Activated naive CD4-positive, alpha-beta T cell treated with anti-CD3 and anti-CD28 coated beads, Interleukin-2, amount 50 U/mL, for 24 hours (primary cell): ENCODE measurements around the gene ITGAE.
A peak's percentile ranks its signal among the peaks of the same experiment; 100 is the strongest.
"Not testable (repeated sequence)": the region's sequence is repeated elsewhere in the genome, so short reads cannot be mapped to it uniquely, and the experiment has no call there.

ENCODE experiments used
- H3K27ac Mint-ChIP-seq: one replicate; pipeline ENCODE4 v1.8.0; 2021; ENCODE audit warnings: mild to moderate bottlenecking, mixed read lengths
- H3K27me3 Mint-ChIP-seq: one replicate; pipeline ENCODE4 v1.8.0; 2021; ENCODE audit warnings: mixed read lengths
- H3K36me3 Mint-ChIP-seq: one replicate; pipeline ENCODE4 v1.8.0; 2021; ENCODE audit warnings: mixed read lengths
- H3K4me1 Mint-ChIP-seq: one replicate; pipeline ENCODE4 v1.8.0; 2021; ENCODE audit warnings: mixed read lengths
- H3K4me3 Mint-ChIP-seq: one replicate; pipeline ENCODE4 v1.8.0; 2021; ENCODE audit warnings: mild to moderate bottlenecking, mixed read lengths
- H3K9me3 Mint-ChIP-seq: one replicate; pipeline ENCODE4 v1.8.0; 2021; ENCODE audit warnings: mixed read lengths

ITGAE gene

GRCh38 chr17:3719265-3719664, 81.7 kb downstream of the ITGAE start:
- H3K9me3 Mint-ChIP-seq = no peaks in the 10 kb centered on the region
- no peaks in the 10 kb centered on the region for H3K27me3 Mint-ChIP-seq
- H3K4me3 Mint-ChIP-seq = no peak overlapping the region
- H3K36me3 Mint-ChIP-seq = peaks cover 11% of the 10 kb centered on the region
- peaks cover 31% of the 10 kb centered on the region for H3K4me1 Mint-ChIP-seq
- H3K27ac Mint-ChIP-seq = no peak overlapping the region

- Mint-ChIP-seq H3K4me3 (no peak overlapping the region), H3K36me3 (peaks cover 11% of the 10 kb centered on the region), H3K9me3 (no peaks in the 10 kb centered on the region), H3K27ac (peak overlapping the region; percentile 12), H3K27me3 (no peaks in the 10 kb centered on the region), H3K4me1 (peaks cover 31% of the 10 kb centered on the region)
These were observed 82.8 kb downstream of the ITGAE start for GRCh38 chr17:3718201-3718600.

- H3K36me3 Mint-ChIP-seq = peaks cover 16% of the 10 kb centered on the region
- peaks cover 33% of the 10 kb centered on the region for H3K4me1 Mint-ChIP-seq
- no peak overlapping the region for H3K4me3 Mint-ChIP-seq
- no peaks in the 10 kb centered on the region for H3K27me3 Mint-ChIP-seq
- peak overlapping the region; percentile 76 for H3K27ac Mint-ChIP-seq
- no peaks in the 10 kb centered on the region for H3K9me3 Mint-ChIP-seq
These were observed 85.7 kb downstream of the ITGAE start for GRCh38 chr17:3715296-3715695.

GRCh38 chr17:3712811-3713463, 88.1 kb downstream of the ITGAE start:
- Mint-ChIP-seq H3K27ac (no peak overlapping the region), H3K4me3 (no peak overlapping the region), H3K27me3 (no peaks in the 10 kb centered on the region), H3K9me3 (no peaks in the 10 kb centered on the region), H3K36me3 (peaks cover 16% of the 10 kb centered on the region), H3K4me1 (peaks cover 35% of the 10 kb centered on the region)

GRCh38 chr17:3710951-3711383, 90.0 kb downstream of the ITGAE start:
- no peaks in the 10 kb centered on the region for H3K9me3 Mint-ChIP-seq
- H3K4me3 Mint-ChIP-seq = peak overlapping the region; percentile 43
- H3K27ac Mint-ChIP-seq = peak overlapping the region; percentile 93
- H3K27me3 Mint-ChIP-seq = no peaks in the 10 kb centered on the region
- peaks cover 35% of the 10 kb centered on the region for H3K4me1 Mint-ChIP-seq
- H3K36me3 Mint-ChIP-seq = peaks cover 16% of the 10 kb centered on the region

- peaks cover 35% of the 10 kb centered on the region for H3K4me1 Mint-ChIP-seq
- H3K36me3 Mint-ChIP-seq = peaks cover 10% of the 10 kb centered on the region
- H3K27me3 Mint-ChIP-seq = no peaks in the 10 kb centered on the region
- peak overlapping the region; percentile 72 for H3K27ac Mint-ChIP-seq
- H3K9me3 Mint-ChIP-seq = no peaks in the 10 kb centered on the region
- H3K4me3 Mint-ChIP-seq = no peak overlapping the region
These were observed 92.6 kb downstream of the ITGAE start for GRCh38 chr17:3708366-3708765.

- H3K27ac Mint-ChIP-seq, H3K27me3 Mint-ChIP-seq, H3K9me3 Mint-ChIP-seq, H3K4me3 Mint-ChIP-seq, H3K36me3 Mint-ChIP-seq: not testable (repeated sequence)
- peaks cover 15% of the 10 kb centered on the region for H3K4me1 Mint-ChIP-seq
These were observed 95.3 kb downstream of the ITGAE start for GRCh38 chr17:3705718-3705984.

- Mint-ChIP-seq H3K4me3 (no peak overlapping the region), H3K27me3 (no peaks in the 10 kb centered on the region), H3K36me3 (no peaks in the 10 kb centered on the region), H3K9me3 (no peaks in the 10 kb centered on the region), H3K4me1 (peaks cover 13% of the 10 kb centered on the region), H3K27ac (peak overlapping the region; percentile 8)
These were observed 95.9 kb downstream of the ITGAE start for GRCh38 chr17:3704931-3705717.

- not testable (repeated sequence) for H3K4me3 Mint-ChIP-seq
These were observed 98.9 kb downstream of the ITGAE start for GRCh38 chr17:3702041-3702539.

GRCh38 chr17:3699951-3700350, 101.0 kb downstream of the ITGAE start:
- H3K36me3 Mint-ChIP-seq = no peaks in the 10 kb centered on the region
- H3K4me1 Mint-ChIP-seq = no peaks in the 10 kb centered on the region
- H3K27ac Mint-ChIP-seq = no peak overlapping the region
- H3K27me3 Mint-ChIP-seq = no peaks in the 10 kb centered on the region
- H3K9me3 Mint-ChIP-seq = no peaks in the 10 kb centered on the region
- H3K4me3 Mint-ChIP-seq = no peak overlapping the region

More at GRCh38 chr17:3702041-3702539, 98.9 kb downstream of the ITGAE start:
- not testable (repeated sequence) for H3K27ac Mint-ChIP-seq, H3K27me3 Mint-ChIP-seq, H3K36me3 Mint-ChIP-seq, H3K4me1 Mint-ChIP-seq, H3K9me3 Mint-ChIP-seq

GRCh38 chr17:3698139-3698538, 102.8 kb downstream of the ITGAE start:
- Mint-ChIP-seq H3K36me3 (no peaks in the 10 kb centered on the region), H3K27ac (peak overlapping the region; percentile 17), H3K4me1 (peaks cover 15% of the 10 kb centered on the region), H3K27me3 (no peaks in the 10 kb centered on the region), H3K4me3 (no peak overlapping the region), H3K9me3 (no peaks in the 10 kb centered on the region)

- Mint-ChIP-seq H3K9me3 (no peaks in the 10 kb centered on the region), H3K27ac (no peak overlapping the region), H3K4me3 (no peak overlapping the region), H3K27me3 (no peaks in the 10 kb centered on the region), H3K36me3 (no peaks in the 10 kb centered on the region), H3K4me1 (peaks cover 18% of the 10 kb centered on the region)
These were observed 103.9 kb downstream of the ITGAE start for GRCh38 chr17:3697103-3697476.

- Mint-ChIP-seq H3K27ac (peak within 1 kb of the TSS; percentile 23), H3K27me3 (no peaks in the 10 kb centered on the region), H3K4me3 (peak within 1 kb of the TSS; percentile 92), H3K9me3 (no peaks in the 10 kb centered on the region), H3K36me3 (no peaks in the 10 kb centered on the region), H3K4me1 (peaks cover 18% of the 10 kb centered on the region)
These were observed 105.1 kb downstream of the ITGAE start, which contains the start of gene P2RX5 for GRCh38 chr17:3695723-3696411. Gene P2RX5, minus strand, starts transcription at chr17:3696155. Its CDS starts 150 bp downstream, at chr17:3696005.

- no peaks in the 10 kb centered on the region for H3K27me3 Mint-ChIP-seq
- no peaks in the 10 kb centered on the region for H3K9me3 Mint-ChIP-seq
- H3K4me3 Mint-ChIP-seq = peak overlapping the region; percentile 76
- no peak overlapping the region for H3K27ac Mint-ChIP-seq
- H3K4me1 Mint-ChIP-seq = peaks cover 18% of the 10 kb centered on the region
- H3K36me3 Mint-ChIP-seq = no peaks in the 10 kb centered on the region
These were observed 105.8 kb downstream of the ITGAE start for GRCh38 chr17:3695129-3695722.

GRCh38 chr17:3693829-3694231, 107.2 kb downstream of the ITGAE start:
- H3K4me1 Mint-ChIP-seq = peaks cover 18% of the 10 kb centered on the region
- H3K27me3 Mint-ChIP-seq = no peaks in the 10 kb centered on the region
- H3K36me3 Mint-ChIP-seq = no peaks in the 10 kb centered on the region
- H3K4me3 Mint-ChIP-seq = peak overlapping the region; percentile 60
- H3K27ac Mint-ChIP-seq = peak overlapping the region; percentile 11
- no peaks in the 10 kb centered on the region for H3K9me3 Mint-ChIP-seq
